ENCODE data around the gene CHP1. TPM values are rescaled to one million over a fixed set of nuclear protein-coding genes. Genes with fewer than 3 reads are reported as not detected.
"Not testable (repeated sequence)": the region's sequence is repeated elsewhere in the genome, so short reads cannot be mapped to it uniquely, and the experiment has no call there.

Gene CHP1
- total and polyA plus RNA-seq, 10 donors: 12.7 to 127 (median 56.5) TPM

DNA sequence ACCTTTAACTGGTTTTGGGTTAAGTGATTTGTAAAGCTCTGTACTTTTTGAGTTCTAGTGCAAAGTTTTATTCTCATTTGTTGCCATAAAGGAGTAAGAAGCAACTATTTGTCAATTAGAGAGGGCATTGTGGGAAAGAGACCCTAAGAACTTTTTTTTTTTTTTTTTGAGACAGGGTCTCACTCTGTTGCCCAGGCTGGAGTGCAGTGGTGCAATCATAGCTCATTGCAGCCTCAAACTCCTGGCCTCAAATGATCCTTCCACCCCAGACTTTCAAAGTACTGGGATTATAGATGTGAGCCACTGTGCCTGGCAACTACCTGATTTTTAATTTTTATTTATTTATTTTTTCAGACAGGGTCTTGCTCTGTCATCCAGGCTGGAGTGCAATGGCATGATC lies 4.9 kb downstream of the CHP1 start:
- no peak for TF ChIP-seq POLR2AphosphoS5 (IDR thresholded peaks at IDR 0.05)
- TF ChIP-seq, protein P1, sequence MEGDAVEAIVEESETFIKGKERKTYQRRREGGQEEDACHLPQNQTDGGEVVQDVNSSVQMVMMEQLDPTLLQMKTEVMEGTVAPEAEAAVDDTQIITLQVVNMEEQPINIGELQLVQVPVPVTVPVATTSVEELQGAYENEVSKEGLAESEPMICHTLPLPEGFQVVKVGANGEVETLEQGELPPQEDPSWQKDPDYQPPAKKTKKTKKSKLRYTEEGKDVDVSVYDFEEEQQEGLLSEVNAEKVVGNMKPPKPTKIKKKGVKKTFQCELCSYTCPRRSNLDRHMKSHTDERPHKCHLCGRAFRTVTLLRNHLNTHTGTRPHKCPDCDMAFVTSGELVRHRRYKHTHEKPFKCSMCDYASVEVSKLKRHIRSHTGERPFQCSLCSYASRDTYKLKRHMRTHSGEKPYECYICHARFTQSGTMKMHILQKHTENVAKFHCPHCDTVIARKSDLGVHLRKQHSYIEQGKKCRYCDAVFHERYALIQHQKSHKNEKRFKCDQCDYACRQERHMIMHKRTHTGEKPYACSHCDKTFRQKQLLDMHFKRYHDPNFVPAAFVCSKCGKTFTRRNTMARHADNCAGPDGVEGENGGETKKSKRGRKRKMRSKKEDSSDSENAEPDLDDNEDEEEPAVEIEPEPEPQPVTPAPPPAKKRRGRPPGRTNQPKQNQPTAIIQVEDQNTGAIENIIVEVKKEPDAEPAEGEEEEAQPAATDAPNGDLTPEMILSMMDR (IDR thresholded peaks at IDR 0.05 in 8 of 11, conservative IDR thresholded peaks at IDR 0.05 in 3 of 11): no peak
- H3K4me1 ChIP-seq: peaks cover 10 to 48% (median 20%) of the 10 kb centered on the region in 6 donors
- intact Hi-C loops (cut with DNase I; ENCODE audit: low total_unique reads): no loop called here
- DNase-seq: no peak
- no peak overlapping the region for H3K27ac ChIP-seq
- no peak overlapping the region for H3K4me3 ChIP-seq
- peaks cover 0 to 11% (median under 1%) of the 10 kb centered on the region in 6 donors for H3K36me3 ChIP-seq
- H3K27me3 ChIP-seq (replicated peaks in 1 of 7): no peaks in the 10 kb centered on the region
- no peaks in the 10 kb centered on the region for H3K9me3 ChIP-seq

- H3K27ac ChIP-seq: no peak overlapping the region
- H3K4me3 ChIP-seq: no peak overlapping the region
- DNase-seq: no peak
- 72 to 87% (median 80%) methylated on average over 5 of the region's 5 CpGs for WGBS, 5 donors
- TF ChIP-seq, protein P1 (IDR thresholded peaks at IDR 0.05 in 8 of 11, conservative IDR thresholded peaks at IDR 0.05 in 3 of 11): no peak
- no peak for TF ChIP-seq POLR2A (IDR thresholded peaks at IDR 0.05)
- TF ChIP-seq POLR2AphosphoS5 (IDR thresholded peaks at IDR 0.05): no peak
- intact Hi-C loops (cut with DNase I; ENCODE audit: low total_unique reads): no loop called here
- H3K27me3 ChIP-seq (replicated peaks in 1 of 7): no peaks in the 10 kb centered on the region
- H3K36me3 ChIP-seq: peaks cover 0 to 25% (median 6%) of the 10 kb centered on the region in 6 donors
- H3K9me3 ChIP-seq: no peaks in the 10 kb centered on the region
- peaks cover 0 to 32% (median 4%) of the 10 kb centered on the region in 6 donors for H3K4me1 ChIP-seq
Measured at GRCh38 chr15:41238100-41238499, 7.0 kb downstream of the CHP1 start.

DNA sequence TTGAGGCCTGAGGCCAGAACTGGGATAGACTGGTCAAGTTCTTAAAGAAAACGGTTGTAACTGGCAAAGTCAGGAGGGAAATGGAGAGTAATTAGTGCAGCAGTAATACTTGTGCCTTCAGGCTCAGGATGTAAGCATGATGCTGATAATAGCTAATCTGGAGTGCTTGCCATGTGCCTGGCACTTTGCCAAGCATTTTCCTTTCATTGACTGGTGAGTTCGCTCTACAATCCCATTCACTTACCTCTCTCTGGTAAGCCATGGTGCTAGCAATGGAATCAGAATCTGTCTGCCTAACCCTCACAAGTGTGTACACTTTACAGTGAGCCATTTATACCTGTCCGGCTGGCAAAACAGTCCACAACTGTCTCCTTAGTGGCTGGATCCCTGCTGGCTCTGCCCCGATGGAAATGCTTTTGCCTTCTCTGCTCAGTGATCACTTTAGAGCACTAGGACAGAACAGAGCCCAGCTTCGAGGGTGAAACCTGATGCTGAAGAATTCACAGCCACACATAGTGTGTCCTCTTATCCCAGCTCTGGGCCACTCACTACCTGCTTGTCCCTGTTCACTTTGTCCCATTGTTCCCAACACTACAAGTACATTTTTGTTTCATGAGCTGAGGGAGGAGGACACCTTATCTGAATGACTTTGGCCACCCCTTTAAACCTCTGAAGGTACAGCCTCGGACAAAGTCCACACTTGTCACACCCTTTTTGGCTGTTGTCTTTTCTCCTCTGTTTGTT lies 10.3 kb downstream of the CHP1 start:
- H3K36me3 ChIP-seq: peaks cover 0 to 56% (median 18%) of the 10 kb centered on the region in 6 donors
- H3K4me1 ChIP-seq: peaks cover 0 to 11% (median 0%) of the 10 kb centered on the region in 6 donors
- H3K4me3 ChIP-seq: no peak overlapping the region
- intact Hi-C loops (cut with DNase I; ENCODE audit: low total_unique reads): no loop called here
- TF ChIP-seq POLR2A (IDR thresholded peaks at IDR 0.05) (no peak), POLR2AphosphoS5 (IDR thresholded peaks at IDR 0.05) (no peak)
- TF ChIP-seq, protein P1 (IDR thresholded peaks at IDR 0.05 in 8 of 11, conservative IDR thresholded peaks at IDR 0.05 in 3 of 11): no peak
- H3K27me3 ChIP-seq (replicated peaks in 1 of 7): no peaks in the 10 kb centered on the region
- H3K9me3 ChIP-seq: no peaks in the 10 kb centered on the region
- no peak for DNase-seq
- 79 to 88% (median 84%) methylated on average over 6 of the region's 6 CpGs for WGBS, 5 donors
- H3K27ac ChIP-seq: no peak overlapping the region

DNA sequence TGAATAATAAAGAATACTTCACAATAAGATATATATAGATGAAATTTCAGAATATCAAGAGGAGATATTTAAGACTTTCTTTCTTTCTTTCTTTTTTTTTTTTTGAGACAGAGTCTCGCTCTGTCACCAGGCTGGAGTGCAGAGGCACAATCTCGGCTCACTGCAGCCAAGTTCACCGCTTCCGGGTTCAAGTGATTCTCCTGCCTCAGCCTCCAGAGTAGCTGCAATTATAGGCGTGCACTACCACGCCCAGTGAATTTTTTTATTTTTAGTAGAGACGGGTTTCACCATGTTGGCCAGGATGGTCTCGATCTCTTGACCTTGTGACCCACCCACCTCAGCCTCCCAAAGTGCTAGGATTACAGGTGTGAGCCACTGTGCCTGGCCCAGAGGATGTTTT lies 19.7 kb downstream of the CHP1 start:
- 82 to 96% (median 91%) methylated on average over 8 of the region's 8 CpGs for WGBS, 5 donors
- intact Hi-C loops (cut with DNase I; ENCODE audit: low total_unique reads); DNase-seq; H3K9me3 ChIP-seq; H3K27me3 ChIP-seq (replicated peaks in 1 of 7); H3K4me3 ChIP-seq; H3K27ac ChIP-seq: not testable (repeated sequence)
- Histone ChIP-seq H3K36me3 (peaks cover 0 to 88% (median 6%) of the 10 kb centered on the region in 6 donors), H3K4me1 (peaks cover 0 to 12% (median 0%) of the 10 kb centered on the region in 6 donors)
